Neuronal stem cell (in vitro differentiated cells): Measurements from ENCODE around the gene PML. TPM values are rescaled to one million over a fixed set of nuclear protein-coding genes. Genes with fewer than 3 reads are reported as not detected.
"Not testable (repeated sequence)": the region's sequence is repeated elsewhere in the genome, so short reads cannot be mapped to it uniquely, and the experiment has no call there.

ENCODE experiments used
- DNase-seq: peaks from one replicate; pipeline ENCODE4 v3.0.0-alpha.2; 2013; ENCODE audit warnings: low spot score
- H2AFZ ChIP-seq: one replicate; pipeline ENCODE4 v1.6.1; 2013; ENCODE audit warnings: mild to moderate bottlenecking, low read length, inconsistent platforms
- H2AK5ac ChIP-seq: 2 replicates; pipeline ENCODE4 v1.6.1; 2013; ENCODE audit warnings: low read depth, mild to moderate bottlenecking, inconsistent platforms, low read length, moderate library complexity, mixed read lengths
- H2BK120ac ChIP-seq: 2 replicates; pipeline ENCODE4 v1.6.1; 2013; ENCODE audit warnings: low read depth, mild to moderate bottlenecking, inconsistent platforms, low read length, moderate library complexity, mixed read lengths
- H2BK12ac ChIP-seq: one replicate; pipeline ENCODE4 v1.6.1; 2013; ENCODE audit warnings: low read length, inconsistent platforms
- H2BK15ac ChIP-seq: 2 replicates; pipeline ENCODE4 v1.6.1; 2013; ENCODE audit warnings: mild to moderate bottlenecking, low read length, inconsistent platforms, mixed read lengths
- H2BK5ac ChIP-seq: one replicate; pipeline ENCODE4 v1.6.1; 2013; ENCODE audit warnings: inconsistent platforms, mild to moderate bottlenecking, low read length, moderate library complexity
- H3K14ac ChIP-seq: one replicate; pipeline ENCODE4 v1.6.1; 2013; ENCODE audit warnings: low read length, inconsistent platforms
- H3K18ac ChIP-seq: 2 replicates; pipeline ENCODE4 v1.6.1; 2013; ENCODE audit warnings: low read length, inconsistent platforms
- H3K23ac ChIP-seq: 2 replicates; pipeline ENCODE4 v1.6.1; 2013; ENCODE audit warnings: low read depth, mild to moderate bottlenecking, mixed read lengths, low read length, inconsistent platforms; ENCODE audit not compliant: poor library complexity
- H3K27ac ChIP-seq: replicated peaks from 3 replicates; pipeline ENCODE4 v1.5.1; 2013; ENCODE audit warnings: low read length, inconsistent platforms
- H3K27me3 ChIP-seq, 3 experiments: 2 replicates each; pipeline ENCODE4 v1.6.1; 2013; ENCODE audit warnings: low read length in 3 of 3, mild to moderate bottlenecking in 2 of 3, inconsistent platforms in 1 of 3, low read depth in 1 of 3, mixed read lengths in 1 of 3, moderate library complexity in 1 of 3; ENCODE audit not compliant: control insufficient read depth in 3 of 3, insufficient read depth in 3 of 3
- H3K36me3 ChIP-seq, 2 donors: replicated peaks in 1 of 2; 2 replicates each; pipeline ENCODE4 v1.6.1; 2013; ENCODE audit warnings: low read length in 2 of 2; ENCODE audit not compliant: control insufficient read depth in 2 of 2, insufficient read depth in 2 of 2
- H3K4ac ChIP-seq: 2 replicates; pipeline ENCODE4 v1.6.1; 2013; ENCODE audit warnings: inconsistent platforms, mild to moderate bottlenecking, low read length, moderate library complexity
- H3K4me1 ChIP-seq, 2 donors: 1 replicate in 1 of 2; 2 replicates in 1 of 2; pipeline ENCODE4 v1.6.1; 2013; ENCODE audit warnings: low read length in 2 of 2, low read depth in 1 of 2; ENCODE audit not compliant: control insufficient read depth in 2 of 2, insufficient read depth in 1 of 2
- H3K4me2 ChIP-seq: one replicate; pipeline ENCODE4 v1.6.1; 2013; ENCODE audit warnings: mild to moderate bottlenecking, low read length, inconsistent platforms; ENCODE audit not compliant: insufficient read depth, poor library complexity, severe bottlenecking
- H3K4me3 ChIP-seq, 2 donors: 2 replicates each; pipeline ENCODE4 v1.5.1; 2013; ENCODE audit warnings: low read length in 2 of 2, mild to moderate bottlenecking in 2 of 2, inconsistent platforms in 1 of 2, moderate library complexity in 1 of 2
- H3K79me1 ChIP-seq: one replicate; pipeline ENCODE4 v1.6.1; 2013; ENCODE audit warnings: low read depth, mild to moderate bottlenecking, inconsistent platforms, low read length, moderate library complexity
- H3K9ac ChIP-seq: one replicate; pipeline ENCODE4 v1.6.1; 2013; ENCODE audit warnings: mild to moderate bottlenecking, low read depth, low read length, inconsistent platforms; ENCODE audit not compliant: poor library complexity
- H3K9me3 ChIP-seq, 2 donors: replicated peaks in 1 of 2; 2 replicates each; pipeline versions ENCODE3 to v1.6.1; 2013; ENCODE audit warnings: low read length in 2 of 2, mild to moderate bottlenecking in 2 of 2, inconsistent platforms in 1 of 2, low read depth in 1 of 2, mixed read lengths in 1 of 2, moderate library complexity in 1 of 2; ENCODE audit not compliant: control insufficient read depth in 2 of 2, insufficient read depth in 1 of 2
- H4K8ac ChIP-seq: one replicate; pipeline ENCODE4 v1.6.1; 2013; ENCODE audit warnings: low read depth, mild to moderate bottlenecking, inconsistent platforms, low read length, moderate library complexity
- H4K91ac ChIP-seq: one replicate; pipeline ENCODE4 v1.6.1; 2013; ENCODE audit warnings: low read length, low read depth, mild to moderate bottlenecking, inconsistent platforms; ENCODE audit not compliant: poor library complexity
- WGBS, 2 donors: extraction: QIAGEN DNeasy Blood & Tissue Kit; methylation state at CpG; one replicate each; pipeline ENCODE4 v1.1.7; 2013; ENCODE audit warnings: missing lambda C conversion rate in 2 of 2, mixed read lengths in 1 of 2; ENCODE audit not compliant: insufficient read length in 2 of 2, insufficient replicate concordance in 1 of 2; ENCODE audit errors: extremely low coverage in 2 of 2; 5-methylcytosine and 5-hydroxymethylcytosine counted together
- small RNA-seq: library from polyadenylated mRNA; stranded (forward); fragments of <200 nt; extraction: miRNeasy Mini kit (QIAGEN cat#:217004); gene quantifications from one replicate; pipeline ENCODE3, GENCODE V24; 2013; ENCODE audit not compliant: insufficient read depth

Gene PML

GRCh38 chr15:74094567-74094966 lies 100.1 kb downstream of the PML start:
- H3K4ac ChIP-seq, H3K79me1 ChIP-seq, H2BK12ac ChIP-seq, H3K4me3 ChIP-seq, H3K4me1 ChIP-seq, H2AK5ac ChIP-seq, DNase-seq, H3K27me3 ChIP-seq, H3K4me2 ChIP-seq, H3K9ac ChIP-seq, H4K91ac ChIP-seq, H2BK5ac ChIP-seq, H2BK120ac ChIP-seq, H3K9me3 ChIP-seq, H3K23ac ChIP-seq, H3K36me3 ChIP-seq, H2AFZ ChIP-seq, H3K18ac ChIP-seq, H3K27ac ChIP-seq, H2BK15ac ChIP-seq, H4K8ac ChIP-seq, H3K14ac ChIP-seq: not testable (repeated sequence)
- no CpG with 5 or more reads among the region's 2 CpGs for WGBS, 2 donors

- WGBS, 2 donors: no CpG with 5 or more reads among the region's 10 CpGs
- not testable (repeated sequence) for H3K18ac ChIP-seq, H2AK5ac ChIP-seq, H4K91ac ChIP-seq, H2BK12ac ChIP-seq, H2BK120ac ChIP-seq, H2BK15ac ChIP-seq, H3K9ac ChIP-seq, H3K23ac ChIP-seq, H2AFZ ChIP-seq, H3K4ac ChIP-seq, H3K27me3 ChIP-seq, H3K4me3 ChIP-seq, H3K4me2 ChIP-seq, H2BK5ac ChIP-seq, H3K14ac ChIP-seq, H4K8ac ChIP-seq, H3K27ac ChIP-seq, H3K4me1 ChIP-seq, H3K79me1 ChIP-seq, DNase-seq, H3K36me3 ChIP-seq, H3K9me3 ChIP-seq
These were observed 101.1 kb downstream of the PML start for GRCh38 chr15:74095610-74096009.

GRCh38 chr15:74096753-74097474 lies 102.4 kb downstream of the PML start:
- H4K91ac ChIP-seq, H3K9me3 ChIP-seq, H2AFZ ChIP-seq, H3K4me2 ChIP-seq, H2AK5ac ChIP-seq, H2BK5ac ChIP-seq, H2BK12ac ChIP-seq, H3K4ac ChIP-seq, H3K9ac ChIP-seq, H4K8ac ChIP-seq, H3K4me1 ChIP-seq, H3K27ac ChIP-seq, H2BK15ac ChIP-seq, DNase-seq, H2BK120ac ChIP-seq, H3K79me1 ChIP-seq, H3K23ac ChIP-seq, H3K4me3 ChIP-seq, H3K36me3 ChIP-seq, H3K27me3 ChIP-seq, H3K14ac ChIP-seq, H3K18ac ChIP-seq: not testable (repeated sequence)
- no CpG with 5 or more reads among the region's 27 CpGs for WGBS, 2 donors

Small RNA genes within 50 kb of the gene (small RNA-seq; reads per million reads assigned to genes)
- gene RN7SL429P: not detected
